GM18520 (cell line): ENCODE results near the gene KSR1.

ENCODE experiments used
- ATAC-seq: cut with Tn5 transposase; IDR thresholded peaks from one replicate; pipeline ENCODE4 v1.9.1; 2021; ENCODE audit not compliant: unreplicated experiment

KSR1 gene

DNA sequence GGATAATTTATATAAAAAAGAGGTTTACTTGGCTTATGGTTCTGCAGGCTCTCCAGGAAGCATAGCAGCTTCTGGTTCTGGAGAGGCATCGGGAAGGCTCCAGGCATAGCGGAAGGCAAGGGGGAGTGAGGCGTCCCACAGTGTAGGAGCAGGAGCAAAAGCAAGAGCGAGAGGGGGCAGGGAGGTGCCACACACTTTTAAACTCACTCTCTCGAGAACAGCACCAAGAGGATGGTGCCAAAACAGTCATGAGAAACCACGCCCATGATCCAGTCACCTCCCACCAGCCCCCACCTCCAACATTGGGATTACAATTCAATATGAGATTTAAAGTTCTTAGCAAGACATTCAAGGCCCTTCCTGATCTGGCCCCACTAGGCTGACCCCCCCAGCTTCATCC is 124.8 kb downstream of the KSR1 start:
- ATAC-seq, result no peak

DNA sequence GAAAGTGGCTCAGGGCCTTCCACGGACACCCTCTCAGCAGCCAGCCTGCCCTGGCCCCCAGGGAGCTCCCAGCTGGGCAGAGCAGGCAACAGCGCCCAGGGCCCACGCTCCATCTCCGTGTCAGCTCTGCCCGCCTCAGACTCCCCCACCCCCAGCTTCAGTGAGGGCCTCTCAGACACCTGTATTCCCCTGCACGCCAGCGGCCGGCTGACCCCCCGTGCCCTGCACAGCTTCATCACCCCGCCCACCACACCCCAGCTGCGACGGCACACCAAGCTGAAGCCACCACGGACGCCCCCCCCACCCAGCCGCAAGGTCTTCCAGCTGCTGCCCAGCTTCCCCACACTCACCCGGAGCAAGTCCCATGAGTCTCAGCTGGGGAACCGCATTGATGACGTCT is 126.4 kb downstream of the KSR1 start:
- no peak for ATAC-seq

DNA sequence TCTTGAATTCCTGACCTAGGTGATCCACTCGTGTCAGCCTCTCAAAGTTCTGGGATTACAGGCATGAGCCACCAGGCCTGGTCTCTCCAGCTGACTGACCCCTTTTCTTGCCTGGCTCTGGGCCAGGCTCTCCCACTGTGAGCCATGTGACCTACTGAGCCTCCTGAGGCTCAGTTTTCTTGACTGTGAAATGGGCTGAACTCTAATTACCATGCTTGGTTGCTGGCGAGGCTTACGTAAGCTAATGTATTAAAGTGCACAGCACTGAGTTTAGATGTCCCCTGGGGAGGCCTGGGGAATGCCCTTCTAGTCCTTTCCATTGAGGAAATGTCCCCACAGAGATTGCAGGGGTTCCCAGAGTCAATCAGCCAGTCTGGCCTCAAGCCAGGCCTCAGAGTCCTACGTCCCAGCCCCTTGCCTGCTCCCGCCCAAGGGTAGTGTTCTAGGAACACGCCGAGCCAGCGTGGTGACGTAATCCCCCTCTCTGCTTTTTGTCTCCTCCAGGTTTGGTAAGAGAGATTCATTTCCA is 129.0 kb downstream of the KSR1 start:
- no peak for ATAC-seq

DNA sequence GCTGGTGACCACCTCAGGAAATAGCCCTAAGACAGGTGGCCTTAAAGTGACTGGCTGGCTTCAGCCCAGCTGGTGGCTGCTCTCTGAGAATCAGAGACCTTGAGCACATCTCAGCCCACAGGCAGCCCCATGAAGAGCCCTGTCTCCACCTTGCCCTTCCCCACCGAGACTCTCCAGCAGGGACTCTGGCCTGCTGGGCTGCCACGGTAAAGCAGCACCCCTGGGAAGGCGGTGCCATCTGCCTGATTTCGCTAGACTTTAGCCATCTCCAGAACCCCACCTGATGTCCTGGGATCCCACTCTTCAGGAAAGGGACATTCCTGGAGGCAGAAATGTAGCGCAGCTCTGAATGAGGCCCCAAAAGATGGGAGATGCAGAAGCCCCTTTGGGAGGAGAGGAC is 129.5 kb downstream of the KSR1 start:
- no peak for ATAC-seq

DNA sequence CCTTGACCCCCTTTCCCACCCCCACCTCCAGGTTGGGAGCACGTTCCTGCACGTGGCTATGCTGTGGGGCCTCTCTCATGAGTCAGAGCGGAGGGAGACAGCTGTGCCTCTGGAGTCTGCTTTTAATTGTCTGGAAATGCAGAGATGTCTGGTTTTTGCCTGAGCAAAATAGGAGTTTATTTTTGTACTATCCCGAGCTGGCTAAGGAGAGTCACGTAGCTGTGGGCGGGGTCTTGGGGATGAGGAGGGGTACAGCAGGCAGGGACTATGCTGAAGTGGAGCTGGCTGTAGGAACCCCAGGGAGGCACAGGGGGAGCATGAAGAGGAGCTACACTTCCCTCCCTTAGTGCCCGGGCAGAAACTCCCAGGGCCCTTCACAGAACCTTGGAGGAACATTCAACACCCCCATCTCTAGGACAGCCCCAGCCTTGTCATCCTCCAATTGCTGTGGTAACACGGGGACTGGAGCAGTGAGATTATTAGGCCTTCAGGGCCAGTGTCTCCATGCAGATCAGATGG is 130.0 kb downstream of the KSR1 start:
- ATAC-seq, result no peak

DNA sequence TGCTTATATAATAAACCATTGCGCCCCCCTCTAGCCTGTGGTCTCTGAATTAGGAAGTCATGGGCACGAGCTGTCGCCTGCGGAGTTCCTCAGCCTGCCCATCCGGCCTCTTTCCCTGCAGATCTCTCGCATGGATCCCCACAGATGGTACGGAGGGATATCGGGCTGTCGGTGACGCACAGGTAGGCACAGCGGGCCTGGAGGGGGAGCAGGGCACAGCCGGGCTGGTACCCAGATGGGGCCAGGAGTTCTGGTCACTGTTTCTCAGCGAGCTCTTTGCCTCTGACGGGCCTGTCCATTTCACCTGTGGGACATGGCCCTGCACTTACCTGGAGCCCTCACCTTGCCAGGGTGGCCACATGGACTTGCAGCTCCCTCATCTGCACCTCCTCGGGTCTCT is 132.1 kb downstream of the KSR1 start:
- no peak for ATAC-seq

DNA sequence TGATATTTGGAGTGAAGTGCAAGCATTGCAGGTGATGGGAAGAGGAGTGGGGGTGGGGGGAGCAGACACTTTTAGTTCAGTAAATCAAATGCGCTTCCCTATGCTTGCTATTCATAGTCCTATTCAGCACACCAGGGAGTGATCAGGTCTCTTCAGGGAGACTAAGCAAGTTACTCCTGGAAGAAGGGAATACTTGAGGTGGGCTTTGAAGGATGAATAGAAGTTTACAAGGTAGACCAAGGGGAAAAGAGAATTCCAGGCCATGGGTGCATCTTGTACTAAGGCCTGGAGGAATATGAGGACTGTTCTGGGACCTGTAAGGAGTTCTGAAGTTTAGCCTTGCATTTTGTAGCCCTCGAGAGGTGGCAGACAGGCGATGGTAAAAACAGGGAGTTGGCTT is 134.6 kb downstream of the KSR1 start:
- no peak for ATAC-seq

DNA sequence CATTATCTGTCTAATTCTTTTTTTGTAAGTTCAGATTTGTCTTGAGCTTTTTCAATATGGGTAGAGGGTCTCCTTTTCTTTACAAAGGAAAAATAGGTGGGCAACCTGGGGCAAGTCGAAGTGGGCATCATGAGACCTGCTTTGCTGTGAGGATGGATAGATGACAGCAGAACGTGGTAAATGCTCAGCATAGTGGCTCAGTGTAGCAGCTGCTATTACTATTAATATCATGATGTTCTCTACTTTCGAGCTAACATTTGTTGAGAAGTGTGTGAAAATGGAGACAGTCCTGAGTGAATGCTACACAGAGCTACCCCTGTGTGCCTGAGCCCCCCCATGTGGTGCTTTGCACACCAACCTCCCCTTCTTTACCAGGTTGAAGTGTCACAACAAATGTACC is 135.7 kb downstream of the KSR1 start:
- no peak for ATAC-seq

DNA sequence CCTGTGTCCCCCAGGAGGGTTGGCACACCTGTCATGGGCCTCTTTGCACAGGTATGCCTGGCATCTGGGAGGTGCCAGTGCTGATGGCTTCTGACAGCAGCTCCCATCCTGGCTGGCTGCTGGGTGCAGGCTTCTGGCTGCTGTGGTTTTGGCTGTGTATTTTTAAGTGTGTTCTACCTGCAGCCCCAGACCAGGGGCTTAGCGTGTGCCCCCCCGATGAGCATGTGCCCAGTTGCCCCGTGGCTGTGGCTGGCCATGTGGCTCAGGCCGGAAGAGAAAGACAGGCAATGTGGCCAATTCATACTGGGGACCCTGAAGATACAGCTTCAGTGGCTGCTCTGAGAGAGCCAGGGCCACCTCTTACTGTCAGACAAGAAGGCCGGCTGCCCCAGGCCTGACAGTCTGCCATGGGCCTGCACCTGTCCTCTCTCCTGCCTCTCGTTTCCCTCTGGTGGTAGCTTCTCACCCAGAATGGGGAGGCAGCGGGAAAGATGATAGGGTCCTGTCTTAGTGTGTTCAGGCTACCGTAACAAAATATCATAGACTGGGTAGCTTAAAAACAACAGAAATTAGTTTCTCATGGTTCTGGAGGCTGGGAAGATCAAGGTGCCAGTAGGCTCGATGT is 137.1 kb downstream of the KSR1 start:
- ATAC-seq, result no peak

DNA sequence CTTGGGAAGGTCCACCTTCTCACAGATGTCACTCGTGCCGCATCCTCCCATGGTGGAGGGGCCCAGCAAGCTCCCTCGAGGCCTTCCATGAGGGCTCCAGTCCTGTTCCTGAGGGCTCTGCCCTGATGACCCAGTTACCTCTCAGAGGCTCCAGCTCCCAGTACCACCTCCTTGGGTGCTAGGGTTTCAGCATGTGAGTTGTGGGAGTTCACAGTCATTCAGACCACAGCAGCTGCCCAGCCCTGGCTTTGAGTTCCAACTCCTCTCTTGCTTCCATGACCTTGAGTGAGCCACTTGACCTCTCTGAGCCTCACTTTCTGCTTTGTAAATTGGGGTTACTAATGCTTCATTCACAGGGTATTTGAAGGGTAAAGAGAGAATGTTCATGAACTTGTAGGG is 137.6 kb downstream of the KSR1 start:
- no peak for ATAC-seq

DNA sequence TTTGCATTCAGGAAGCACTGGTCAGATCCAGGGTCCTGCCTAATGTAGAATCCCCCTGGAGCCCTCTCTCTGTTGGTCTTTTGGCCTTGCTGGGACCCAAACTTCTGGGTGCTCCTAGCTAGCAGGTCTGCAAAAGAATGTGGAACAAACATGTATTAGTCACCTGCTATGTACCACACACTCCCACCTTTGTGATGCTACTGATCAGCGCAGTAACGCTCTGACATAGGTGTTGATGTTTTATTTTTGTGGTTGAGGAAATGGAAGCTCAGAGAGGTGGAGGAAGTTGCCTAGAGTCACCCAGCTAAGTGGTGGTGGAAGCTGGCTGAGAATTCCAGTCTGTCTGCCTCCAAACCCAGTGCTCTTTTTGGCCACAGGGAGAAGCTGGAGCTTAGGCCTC is 139.0 kb downstream of the KSR1 start:
- no peak for ATAC-seq

DNA sequence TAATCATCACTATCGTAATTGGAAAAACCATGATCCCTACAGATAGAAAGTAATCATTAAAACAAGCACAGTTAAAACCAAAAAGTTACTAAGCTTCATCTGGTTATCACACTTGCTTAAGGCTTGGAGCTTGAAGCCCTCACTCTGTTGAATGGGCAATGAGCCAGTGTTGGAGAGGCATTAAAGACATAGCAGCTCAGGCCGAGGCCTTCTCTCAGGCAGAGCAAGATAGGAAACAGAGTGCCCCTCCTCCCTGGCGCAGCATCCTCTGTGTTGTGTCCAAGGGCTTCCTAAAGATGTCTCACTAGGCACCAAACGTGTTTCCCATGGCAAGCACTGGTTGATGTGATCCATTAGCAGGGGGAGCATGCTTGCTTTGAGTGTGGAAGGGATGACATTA is 139.8 kb downstream of the KSR1 start:
- ATAC-seq, result no peak

DNA sequence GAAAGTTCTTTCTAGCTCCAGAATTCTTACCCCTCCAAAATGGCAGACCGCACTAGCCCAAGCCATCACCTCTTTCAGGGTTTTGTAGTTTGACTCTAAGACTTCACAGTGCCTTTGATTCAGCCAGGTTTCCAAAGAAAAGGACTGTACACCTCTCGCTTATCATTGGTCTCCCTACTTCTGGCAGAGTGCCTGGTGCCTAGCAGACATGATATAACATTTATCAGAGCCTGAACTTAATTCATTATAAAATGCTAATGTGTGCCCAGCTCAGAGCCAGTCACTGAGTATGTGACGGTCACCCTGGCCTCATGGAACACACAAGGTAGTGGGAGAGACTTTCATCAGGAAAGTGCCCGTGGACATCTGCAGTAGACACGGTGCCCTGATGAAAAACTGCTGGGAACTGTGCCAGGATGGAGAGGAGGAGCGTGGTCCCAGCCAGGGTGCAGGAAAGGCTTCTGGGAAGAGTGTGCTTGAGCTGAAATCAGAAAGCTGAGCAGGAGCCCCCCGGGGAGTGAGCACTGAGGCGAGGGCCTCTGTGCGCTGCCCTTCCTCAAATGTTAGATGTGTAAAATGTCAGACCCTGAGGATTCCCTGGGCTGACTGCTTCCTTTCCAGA is 140.4 kb downstream of the KSR1 start:
- no peak for ATAC-seq

DNA sequence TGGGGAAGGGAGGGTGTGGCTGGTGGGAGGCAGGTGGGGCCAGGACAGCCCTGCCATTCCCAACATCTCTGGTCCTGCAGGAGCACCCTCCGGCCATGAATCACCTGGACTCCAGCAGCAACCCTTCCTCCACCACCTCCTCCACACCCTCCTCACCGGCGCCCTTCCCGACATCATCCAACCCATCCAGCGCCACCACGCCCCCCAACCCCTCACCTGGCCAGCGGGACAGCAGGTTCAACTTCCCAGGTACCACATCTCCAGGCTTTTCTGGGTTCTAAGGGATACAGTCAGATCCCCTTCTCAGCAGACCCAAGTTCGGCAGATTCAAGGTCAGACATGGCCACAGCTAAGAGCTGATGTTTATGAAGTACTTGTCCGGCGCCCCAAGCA is 140.9 kb downstream of the KSR1 start:
- ATAC-seq, result no peak

DNA sequence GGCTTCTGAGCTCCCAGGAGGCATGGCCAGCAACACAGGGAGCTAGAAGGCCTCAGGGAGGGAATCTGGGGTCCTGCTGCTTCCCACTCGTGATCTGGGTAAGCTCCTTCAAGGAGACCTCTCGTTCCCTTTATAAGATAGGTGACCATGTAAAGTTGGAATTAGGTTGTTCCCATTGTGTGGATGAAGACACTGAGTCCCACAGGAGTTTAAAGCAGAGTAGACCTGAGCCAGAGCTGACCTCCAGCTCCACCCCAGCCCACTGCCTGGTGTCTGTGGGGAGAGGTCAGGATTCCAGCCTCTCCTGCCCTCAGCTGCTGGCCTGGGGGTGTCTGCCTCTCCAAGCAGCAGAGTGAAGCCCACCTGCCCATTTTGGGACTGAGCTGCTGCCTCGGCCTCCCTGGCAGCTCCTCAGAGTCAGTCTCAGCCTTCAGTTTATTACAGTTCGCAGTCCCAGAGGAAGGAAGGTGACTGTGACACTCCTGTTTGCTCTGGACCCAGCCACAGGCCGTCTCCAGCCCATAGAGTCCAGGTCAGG is 141.6 kb downstream of the KSR1 start:
- no peak for ATAC-seq

DNA sequence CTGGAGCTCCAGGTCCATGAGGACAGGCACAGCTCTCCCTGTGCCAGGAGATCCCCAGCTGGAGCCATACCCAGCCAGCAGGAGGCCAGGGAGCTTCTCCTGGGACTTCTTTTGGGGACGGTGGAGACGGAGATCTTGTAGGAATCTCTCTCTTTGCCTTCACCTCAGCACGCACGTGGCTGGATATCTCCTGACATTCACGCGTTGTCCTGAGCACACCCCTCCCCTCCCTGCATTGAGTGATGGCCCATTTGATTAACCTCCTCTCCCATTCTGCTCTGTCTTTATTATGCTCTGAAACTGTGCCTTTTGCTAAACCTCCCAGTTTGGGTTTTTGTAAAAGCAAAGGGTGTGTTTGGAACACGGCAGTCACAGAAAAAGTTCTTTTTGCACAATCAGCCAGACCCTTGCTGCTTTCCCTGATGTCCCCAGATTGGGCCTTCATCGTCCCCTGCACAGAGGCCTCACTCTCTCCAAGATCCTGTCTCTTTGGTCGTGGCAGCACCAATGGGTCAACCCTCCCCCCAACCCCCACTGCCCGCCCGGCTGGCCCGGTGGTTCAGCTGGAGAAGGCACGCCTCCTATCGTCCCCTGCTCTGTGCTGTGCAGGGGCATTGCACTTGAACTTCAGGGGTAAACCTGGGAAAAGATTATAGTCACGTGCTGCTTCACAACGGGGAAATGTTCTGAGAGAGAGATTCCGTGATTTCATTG is 142.2 kb downstream of the KSR1 start:
- no peak for ATAC-seq

DNA sequence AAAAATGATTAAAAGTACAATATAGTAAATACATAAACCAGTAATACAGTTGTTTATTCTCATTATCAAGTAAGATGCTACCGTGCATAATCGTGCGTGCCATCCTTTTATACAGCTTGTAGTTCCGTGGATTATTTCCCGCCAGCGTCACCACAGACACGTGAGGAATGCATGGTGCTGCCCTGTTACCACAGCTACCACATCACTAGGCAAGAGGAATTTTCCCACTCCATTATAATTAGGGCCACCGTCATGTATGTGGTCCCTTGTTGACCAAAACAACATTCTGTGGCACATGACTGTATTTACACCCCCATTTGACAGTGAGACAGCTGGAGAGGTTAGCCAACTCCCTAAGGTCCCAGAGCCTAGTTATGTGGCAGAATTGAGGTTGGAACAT is 144.2 kb downstream of the KSR1 start:
- ATAC-seq, result no peak

DNA sequence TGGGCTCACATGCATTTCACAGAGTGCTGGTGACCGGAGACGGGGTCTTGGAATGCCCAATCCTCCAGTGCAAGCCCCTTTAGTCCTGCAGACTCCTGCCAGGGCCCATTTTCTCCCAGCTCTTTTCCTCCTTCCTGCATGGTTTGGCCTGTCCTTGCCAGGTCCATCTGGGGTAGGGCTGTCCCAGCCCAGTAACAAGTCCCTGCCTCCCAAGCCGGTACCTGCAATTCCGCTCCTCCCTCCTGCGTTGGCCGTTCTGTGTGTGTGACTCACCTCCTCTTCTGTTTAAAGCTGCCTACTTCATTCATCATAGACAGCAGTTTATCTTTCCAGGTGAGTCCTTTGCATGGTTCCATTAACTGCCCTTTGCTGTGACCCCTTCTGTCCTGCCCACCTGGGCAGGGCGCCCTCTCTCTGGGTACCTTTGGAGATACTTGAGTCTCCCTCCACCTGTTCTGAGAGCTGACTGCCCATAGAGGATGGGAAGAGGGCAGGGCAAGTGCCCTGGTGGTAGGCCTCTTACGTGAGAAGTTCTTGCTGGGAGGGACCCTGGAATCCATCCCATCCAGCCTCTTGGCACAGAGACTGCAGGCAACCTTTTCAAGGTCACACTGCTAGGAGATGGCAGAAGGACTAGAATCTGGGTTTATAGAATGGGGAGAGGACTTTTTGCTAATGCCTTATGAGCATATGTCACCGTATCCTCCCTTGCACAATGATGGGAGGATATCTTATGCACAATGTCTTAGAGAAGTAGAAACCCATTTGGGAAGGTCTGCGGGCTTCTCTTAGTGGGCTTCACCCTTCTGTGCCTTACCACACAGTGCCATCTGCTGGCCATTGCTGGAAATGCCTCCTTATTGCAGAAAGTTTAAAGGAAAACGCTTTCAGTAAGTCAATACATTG is 145.1 kb downstream of the KSR1 start:
- ATAC-seq, result no peak

DNA sequence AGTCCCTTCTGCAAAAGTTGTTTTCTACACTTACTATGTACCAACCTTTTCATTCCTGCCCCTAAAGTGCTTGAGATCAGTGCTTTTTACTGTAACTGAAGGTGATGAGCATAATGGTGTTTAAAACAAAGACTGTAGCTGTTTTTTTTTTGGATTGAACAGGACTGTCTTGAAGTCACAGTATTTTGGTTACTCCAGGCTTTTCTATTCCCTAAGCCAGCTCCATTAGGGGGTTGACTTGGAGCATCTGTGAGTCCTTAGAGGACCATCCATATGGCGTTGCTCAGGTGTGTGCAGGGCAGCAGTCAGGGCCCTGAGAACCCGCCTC is 145.7 kb downstream of the KSR1 start:
- ATAC-seq, result no peak

DNA sequence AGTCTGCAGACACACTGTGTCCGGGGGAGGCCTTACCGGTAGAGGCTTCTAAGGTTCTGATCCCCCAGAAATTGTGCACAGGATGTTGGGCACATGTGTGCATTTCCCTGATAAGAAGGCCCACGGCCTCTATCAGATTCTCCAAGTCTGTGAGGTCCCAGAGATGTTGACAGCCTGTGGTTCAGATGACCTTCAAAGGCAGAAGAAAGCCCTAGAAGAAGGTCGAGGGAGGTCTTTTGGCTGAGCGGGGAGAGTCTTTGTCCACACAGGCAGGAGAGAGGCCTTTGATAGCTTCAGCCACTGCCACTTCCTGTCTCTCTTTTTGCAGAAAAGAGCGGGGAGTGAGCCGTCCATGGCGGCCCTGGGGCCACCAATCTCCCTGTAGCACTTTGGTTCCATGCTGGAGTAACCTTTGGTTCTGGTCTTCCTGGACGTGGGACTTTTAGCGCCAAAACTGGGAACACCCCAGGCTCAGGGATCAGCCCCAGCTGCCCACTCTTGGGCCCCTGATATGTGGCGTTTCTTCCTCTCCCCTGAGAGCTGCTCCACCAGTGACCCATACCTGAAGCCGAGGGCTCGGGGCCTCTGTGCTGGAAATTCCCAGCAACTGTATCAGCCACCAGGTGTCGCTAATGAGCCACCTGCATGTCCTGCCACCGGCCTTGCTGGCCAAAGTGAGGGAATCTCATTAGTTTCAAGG is 146.6 kb downstream of the KSR1 start:
- no peak for ATAC-seq

DNA sequence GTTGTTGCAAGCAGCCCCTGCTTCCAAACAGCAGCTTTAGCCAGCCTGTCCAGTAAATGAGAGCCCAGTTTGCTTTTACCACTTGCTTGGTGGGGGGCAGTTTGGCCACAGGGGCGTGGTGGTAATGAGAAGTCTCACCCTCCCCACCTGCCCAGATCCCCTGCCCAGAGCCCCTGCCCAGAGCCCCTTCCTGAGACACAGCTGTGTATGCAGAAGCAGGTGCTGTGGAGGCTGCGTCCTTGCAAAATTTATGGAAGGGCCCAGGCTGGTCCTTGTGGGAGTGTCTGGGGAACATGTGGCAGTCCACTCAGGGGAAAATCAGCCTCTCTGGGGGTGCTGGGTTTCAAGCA is 147.1 kb downstream of the KSR1 start:
- no peak for ATAC-seq
